ENCODE measurements around the gene RARA. TPM values are rescaled to one million over a fixed set of nuclear protein-coding genes. Genes with fewer than 3 reads are reported as not detected.

Gene RARA
- total and polyA plus RNA-seq, 2 of the 4 experiments (the other 2 are of a cell fraction), result 9.0 to 12.7 TPM

DNA sequence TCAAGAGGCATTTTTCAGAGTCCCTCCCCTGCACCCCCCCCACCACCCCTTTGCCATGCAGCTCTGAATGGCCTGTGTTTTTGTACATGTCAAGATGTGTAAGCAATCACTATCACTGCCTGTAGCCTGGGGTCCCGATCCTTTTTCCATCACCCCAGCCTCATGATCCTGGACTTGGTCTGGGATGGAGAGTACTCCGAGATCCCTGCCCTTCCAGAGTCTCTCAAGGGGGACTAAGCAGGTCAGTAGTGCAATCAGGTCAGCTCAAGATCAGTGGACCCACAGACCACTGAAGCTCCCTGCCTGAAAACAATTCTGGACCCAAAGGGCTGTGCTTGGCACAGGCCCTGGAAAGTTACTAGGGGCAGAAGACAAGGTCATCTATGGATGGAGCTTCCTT is 63.1 kb downstream of the RARA start:
- Histone ChIP-seq H3K23ac (ENCODE audit: low read depth, low read length) (no peak overlapping the region), H2BK15ac (ENCODE audit: low read depth, low read length) (no peak overlapping the region), H3K56ac (ENCODE audit: extremely low read depth, insufficient read depth, low read length) (no peak overlapping the region), H2BK20ac (ENCODE audit: low read depth, low read length) (0 out of 2 replicates have a peak overlapping the region, but pooled peaks have one; percentile 7), H3K27me3 (ENCODE audit: control insufficient read depth, insufficient read depth, low read length) (no peaks in the 10 kb centered on the region), H4K8ac (ENCODE audit: low read depth in 2 of 2, low read length in 2 of 2) (no peak overlapping the region), H3K4me3 (ENCODE audit: insufficient read depth, low read depth, low read length) (no peak overlapping the region), H3K36me3 (ENCODE audit: control insufficient read depth, insufficient read depth, low read length) (no peaks in the 10 kb centered on the region), H2AK5ac (ENCODE audit: low read depth, low read length) (no peak overlapping the region), H2AFZ (replicated peaks; ENCODE audit: low read length, poor library complexity) (no peak overlapping the region), H3K18ac (ENCODE audit: low read depth, low read length) (no peak overlapping the region), H4K5ac (ENCODE audit: low read depth, low read length) (no peak overlapping the region), H4K20me1 (ENCODE audit: insufficient read depth, low read length) (no peaks in the 10 kb centered on the region), H4K91ac (ENCODE audit: insufficient read depth, low read depth, low read length) (no peak overlapping the region), H2BK5ac (ENCODE audit: low read depth, low read length, poor library complexity, severe bottlenecking) (no peak overlapping the region), H3K9ac (ENCODE audit: low read depth, low read length) (no peak overlapping the region), H3K4me1 (ENCODE audit: control insufficient read depth, insufficient read depth, low read length) (no peaks in the 10 kb centered on the region), H3K4me2 (ENCODE audit: low read depth, low read length) (no peak overlapping the region), H3K27ac (ENCODE audit: insufficient read depth, low read length) (no peak overlapping the region), H3K9me3 (ENCODE audit: control insufficient read depth, insufficient read depth, low read length) (0 out of 2 replicates have a peak, but pooled peaks cover 2% of the 10 kb centered on the region), H2BK120ac (ENCODE audit: low read depth, low read length) (no peak overlapping the region), H2AK9ac (replicated peaks; ENCODE audit: low read depth, low read length, poor library complexity) (no peak overlapping the region), H3K4ac (ENCODE audit: low read depth, low read length) (no peak overlapping the region), H3K9me1 (ENCODE audit: insufficient read depth, low read length) (no peaks in the 10 kb centered on the region), H3K79me1 (ENCODE audit: low read depth in 1 of 2, low read length in 2 of 2) (no peaks in the 10 kb centered on the region), H3K14ac (replicated peaks; ENCODE audit: low read depth, low read length) (no peak overlapping the region)
- DNase-seq (no peak), ATAC-seq (ENCODE audit: low read depth) (no peak)
- in situ Hi-C loops (cut with MboI; ENCODE audit: low sequenced_read_pairs) (loop anchor here (25.0 kb wide), 2 partner anchors 415 to 1290 kb away; partner anchors contain the start of genes KRT27 and KRT28), intact Hi-C loops (cut with micrococcal nuclease) (no loop called here), dilution Hi-C loops (cut with HindIII; ENCODE audit: low sequenced_read_pairs, unreplicated experiment) (no loop called here)
- 40% methylated on average over 1 of the region's 2 CpGs; no CpG with 5 or more reads in 1 of the 2 experiments for whole genome bisulfite sequencing, 2 experiments (ENCODE audit: extremely low coverage in 2 of 2, insufficient read length in 1 of 2)
- TF ChIP-seq BHLHE40 (IDR thresholded peaks at IDR 0.05; ENCODE audit: low read depth, low read length) (no peak), USF2 (IDR thresholded peaks at IDR 0.05; ENCODE audit: low read depth, low read length) (no peak), RCOR1 (IDR thresholded peaks at IDR 0.05; ENCODE audit: insufficient replicate concordance, low read length) (no peak), SMC3 (IDR thresholded peaks at IDR 0.05; ENCODE audit: low read depth, low read length) (no peak), MAZ (IDR thresholded peaks at IDR 0.05; ENCODE audit: borderline replicate concordance, low read depth, low read length) (no peak), POLR2A (IDR thresholded peaks at IDR 0.05; ENCODE audit: low read depth, low read length) (no peak), MAFK (IDR thresholded peaks at IDR 0.05; ENCODE audit: low read depth, low read length) (no peak), RAD21 (IDR thresholded peaks at IDR 0.05; ENCODE audit: low read length) (no peak), NFE2L2 (IDR thresholded peaks at IDR 0.05; ENCODE audit: low read depth, low read length) (no peak), RFX5 (IDR thresholded peaks at IDR 0.05; ENCODE audit: low read depth, low read length) (no peak), MXI1 (IDR thresholded peaks at IDR 0.05; ENCODE audit: borderline replicate concordance, low read depth, low read length) (no peak), CTCF (conservative IDR thresholded peaks at IDR 0.05; ENCODE audit: low read depth, low read length) (no peak), FOS (IDR thresholded peaks at IDR 0.05; ENCODE audit: low read depth, low read length) (no peak), CHD1 (IDR thresholded peaks at IDR 0.05; ENCODE audit: low read depth, low read length) (no peak), CEBPB (IDR thresholded peaks at IDR 0.05; ENCODE audit: low read depth, low read length) (no peak)
- TF ChIP-seq, protein P1, sequence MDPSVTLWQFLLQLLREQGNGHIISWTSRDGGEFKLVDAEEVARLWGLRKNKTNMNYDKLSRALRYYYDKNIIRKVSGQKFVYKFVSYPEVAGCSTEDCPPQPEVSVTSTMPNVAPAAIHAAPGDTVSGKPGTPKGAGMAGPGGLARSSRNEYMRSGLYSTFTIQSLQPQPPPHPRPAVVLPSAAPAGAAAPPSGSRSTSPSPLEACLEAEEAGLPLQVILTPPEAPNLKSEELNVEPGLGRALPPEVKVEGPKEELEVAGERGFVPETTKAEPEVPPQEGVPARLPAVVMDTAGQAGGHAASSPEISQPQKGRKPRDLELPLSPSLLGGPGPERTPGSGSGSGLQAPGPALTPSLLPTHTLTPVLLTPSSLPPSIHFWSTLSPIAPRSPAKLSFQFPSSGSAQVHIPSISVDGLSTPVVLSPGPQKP (IDR thresholded peaks at IDR 0.05; ENCODE audit: borderline replicate concordance, low read depth, low read length), result no peak
- no TSS peak for BruUV-seq (replicated peaks)
- ChIA-PET POLR2A (ENCODE audit: unreplicated experiment) (no interaction called here), CTCF (interaction anchor here (1.0 kb wide), 1 partner anchor 162 kb away, joined by 3 read pairs; no protein-coding TSS in a partner anchor)

Measured in IMR-90 (cell line).